HG03060 (cell line): ENCODE results near the gene NAA38.
A peak's percentile ranks its signal among the peaks of the same experiment; 100 is the strongest.

Source experiments
- ATAC-seq: cut with Tn5 transposase; IDR thresholded peaks from one replicate; pipeline ENCODE4 v1.9.1; 2021; ENCODE audit warnings: low read depth, moderate number of reproducible peaks; ENCODE audit not compliant: unreplicated experiment

Gene NAA38, protein sequence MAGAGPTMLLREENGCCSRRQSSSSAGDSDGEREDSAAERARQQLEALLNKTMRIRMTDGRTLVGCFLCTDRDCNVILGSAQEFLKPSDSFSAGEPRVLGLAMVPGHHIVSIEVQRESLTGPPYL

DNA sequence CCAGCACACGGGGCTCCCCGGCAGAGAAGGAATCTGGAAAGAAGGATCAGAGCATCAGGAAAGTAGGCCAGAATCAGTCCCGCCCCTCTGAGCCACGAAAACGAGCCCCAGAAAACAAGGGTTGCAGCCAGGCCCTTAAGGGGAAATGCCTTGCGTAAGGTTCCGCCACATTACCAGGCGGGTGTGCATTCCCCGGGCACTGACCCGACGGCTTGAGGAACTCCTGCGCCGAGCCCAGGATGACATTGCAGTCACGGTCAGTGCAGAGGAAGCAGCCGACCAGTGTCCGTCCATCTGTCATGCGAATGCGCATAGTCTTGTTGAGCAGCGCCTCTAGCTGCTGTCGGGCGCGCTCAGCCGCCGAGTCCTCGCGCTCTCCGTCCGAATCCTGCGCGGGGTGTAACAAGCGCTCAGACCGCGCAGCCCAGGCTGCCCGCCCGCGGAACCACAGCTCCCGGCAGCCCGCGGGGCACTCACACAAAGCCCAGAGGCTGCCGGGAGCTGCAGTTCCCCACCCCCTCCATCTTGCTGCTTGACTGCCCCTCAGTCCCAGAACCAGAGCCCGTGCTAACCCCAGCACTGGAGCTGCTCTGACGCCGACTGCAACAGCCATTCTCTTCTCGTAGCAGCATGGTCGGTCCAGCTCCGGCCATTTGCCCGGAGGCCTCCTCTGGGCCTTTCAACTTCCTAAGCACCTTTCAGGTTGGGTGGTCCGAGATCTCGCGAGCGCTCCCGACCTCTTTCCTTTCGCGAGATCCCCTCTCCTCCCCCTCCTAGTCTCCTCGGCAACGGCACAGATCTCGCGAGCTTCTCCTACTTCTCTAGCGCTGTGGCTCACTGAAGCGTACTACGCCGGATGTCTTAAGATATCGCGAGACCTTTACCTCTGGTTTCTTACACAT is at the start of gene NAA38:
TSS of gene NAA38 (minus strand) at position 749 of the 902 bp plus-strand sequence. CDS start at position 653, 96 bp downstream.
- ATAC-seq = peak; percentile 67

- no peak for ATAC-seq
These were observed 46.1 kb upstream of the NAA38 start for GRCh38 chr17:7903154-7904103.

DNA sequence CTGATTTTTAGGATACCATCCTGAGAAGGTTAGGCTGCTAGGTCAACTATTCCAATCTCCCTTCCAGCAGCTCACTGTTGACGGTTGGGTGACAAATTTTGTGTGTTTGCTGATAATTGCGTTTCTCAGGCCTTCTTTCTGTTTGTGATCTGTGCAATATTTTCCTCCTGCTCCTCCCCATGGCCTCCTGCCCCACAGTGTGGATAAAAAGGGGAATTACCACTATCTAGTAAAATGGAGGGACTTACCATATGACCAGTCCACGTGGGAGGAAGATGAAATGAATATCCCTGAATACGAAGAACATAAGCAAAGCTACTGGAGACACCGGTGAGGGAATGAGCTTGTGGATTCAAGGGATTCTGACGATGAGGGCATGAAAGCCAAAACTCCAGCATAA is 40.4 kb upstream of the NAA38 start:
- no peak for ATAC-seq

- ATAC-seq = no peak
These were observed 39.7 kb upstream of the NAA38 start for GRCh38 chr17:7897090-7897489.

DNA sequence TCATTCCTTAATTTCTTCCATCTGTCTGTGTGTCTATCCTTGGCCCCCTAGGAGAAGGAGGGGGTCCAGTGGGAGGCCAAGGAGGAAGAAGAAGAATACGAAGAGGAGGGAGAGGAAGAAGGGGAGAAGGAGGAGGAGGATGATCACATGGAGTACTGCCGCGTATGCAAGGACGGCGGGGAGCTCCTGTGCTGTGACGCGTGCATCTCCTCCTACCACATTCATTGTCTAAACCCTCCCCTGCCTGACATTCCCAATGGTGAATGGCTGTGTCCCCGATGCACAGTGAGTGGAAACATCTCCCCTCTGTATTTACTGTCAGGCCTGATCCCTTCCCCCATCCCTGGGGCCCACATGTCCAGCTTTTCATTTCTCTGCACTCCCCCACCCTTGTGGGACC is 37.5 kb upstream of the NAA38 start:
- no peak for ATAC-seq

GRCh38 chr17:7894226-7894625 is 36.9 kb upstream of the NAA38 start:
- no peak for ATAC-seq

GRCh38 chr17:7893187-7893880 is 36.0 kb upstream of the NAA38 start:
- no peak for ATAC-seq

DNA sequence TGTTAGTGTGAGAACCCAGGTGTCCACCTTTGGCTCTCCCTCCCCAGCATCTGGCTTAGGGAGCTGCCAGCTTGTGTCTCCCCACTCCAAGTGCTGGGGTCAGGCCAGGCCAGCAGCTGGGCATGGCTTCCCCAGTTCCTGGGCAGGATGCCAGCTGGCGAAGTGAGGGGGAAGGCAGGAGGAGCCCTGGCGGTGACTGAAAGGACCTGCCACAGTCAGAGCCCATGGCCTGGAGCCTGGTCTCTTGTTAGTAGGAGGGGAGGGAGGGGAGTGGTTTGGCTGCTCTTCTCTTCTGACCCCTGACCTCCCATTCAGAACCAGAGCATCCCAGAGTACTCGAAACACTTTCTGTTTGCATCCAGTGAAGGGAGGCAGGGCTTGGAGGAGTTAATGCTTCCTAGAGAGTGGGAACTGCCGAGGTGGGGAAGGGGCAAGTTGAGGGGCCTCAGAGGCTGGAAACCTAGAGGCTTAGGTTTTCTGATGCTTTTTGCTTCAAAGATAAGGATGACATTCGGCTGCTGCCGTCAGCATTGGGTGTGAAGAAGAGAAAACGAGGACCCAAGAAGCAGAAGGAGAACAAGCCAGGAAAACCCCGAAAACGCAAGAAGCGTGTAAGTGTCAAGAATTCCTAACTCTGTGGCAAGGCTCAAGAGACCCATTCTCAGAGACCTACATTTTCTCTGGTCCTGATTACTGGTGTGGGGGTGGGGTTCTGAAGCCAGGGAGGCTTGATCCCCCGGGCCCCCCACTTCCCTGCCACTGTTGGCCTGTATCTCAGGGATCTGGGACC is 32.0 kb upstream of the NAA38 start:
- no peak for ATAC-seq

GRCh38 chr17:7888184-7888920 is 31.0 kb upstream of the NAA38 start, which contains the start of gene CHD3:
CHD3 (plus strand) TSS chr17:7888789; CDS start chr17:7889001, 212 bp downstream.
- no peak for ATAC-seq

DNA sequence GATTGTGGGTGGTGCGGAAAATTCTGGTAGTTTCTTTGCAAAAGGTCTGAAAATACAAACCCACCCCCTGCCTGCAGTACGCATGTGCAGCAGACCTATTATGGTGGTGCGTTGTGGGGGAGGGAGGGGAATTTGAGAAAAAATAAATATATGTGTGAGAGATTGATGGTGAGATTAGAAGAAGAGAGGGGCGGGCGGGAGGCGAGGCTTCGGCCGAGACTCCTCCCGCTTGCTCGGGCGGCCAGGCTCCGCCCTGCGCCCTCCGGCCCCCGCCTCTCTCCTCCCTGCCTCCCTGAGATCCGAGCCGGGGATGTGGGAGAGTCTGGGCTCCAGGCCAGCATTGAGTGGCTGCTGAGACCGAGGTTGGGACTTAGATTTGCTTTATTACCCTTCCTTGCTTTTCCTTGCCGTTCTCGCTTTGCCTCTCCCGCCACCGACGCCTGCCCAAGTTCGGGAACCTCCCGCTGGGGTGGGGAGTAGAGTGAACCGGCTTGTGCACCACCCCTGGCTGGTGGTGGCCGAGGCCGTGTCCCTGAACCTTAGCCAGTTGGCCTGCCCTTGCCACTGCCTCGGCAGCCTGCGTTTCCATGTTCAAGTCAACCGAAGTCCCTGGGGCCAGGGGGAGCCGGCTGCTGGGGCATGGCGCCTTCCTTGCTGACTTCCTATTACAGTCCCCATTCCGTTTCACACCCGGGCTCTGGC is 30.3 kb upstream of the NAA38 start:
- ATAC-seq = no peak

GRCh38 chr17:7887038-7887481 is 29.7 kb upstream of the NAA38 start:
- no peak for ATAC-seq

DNA sequence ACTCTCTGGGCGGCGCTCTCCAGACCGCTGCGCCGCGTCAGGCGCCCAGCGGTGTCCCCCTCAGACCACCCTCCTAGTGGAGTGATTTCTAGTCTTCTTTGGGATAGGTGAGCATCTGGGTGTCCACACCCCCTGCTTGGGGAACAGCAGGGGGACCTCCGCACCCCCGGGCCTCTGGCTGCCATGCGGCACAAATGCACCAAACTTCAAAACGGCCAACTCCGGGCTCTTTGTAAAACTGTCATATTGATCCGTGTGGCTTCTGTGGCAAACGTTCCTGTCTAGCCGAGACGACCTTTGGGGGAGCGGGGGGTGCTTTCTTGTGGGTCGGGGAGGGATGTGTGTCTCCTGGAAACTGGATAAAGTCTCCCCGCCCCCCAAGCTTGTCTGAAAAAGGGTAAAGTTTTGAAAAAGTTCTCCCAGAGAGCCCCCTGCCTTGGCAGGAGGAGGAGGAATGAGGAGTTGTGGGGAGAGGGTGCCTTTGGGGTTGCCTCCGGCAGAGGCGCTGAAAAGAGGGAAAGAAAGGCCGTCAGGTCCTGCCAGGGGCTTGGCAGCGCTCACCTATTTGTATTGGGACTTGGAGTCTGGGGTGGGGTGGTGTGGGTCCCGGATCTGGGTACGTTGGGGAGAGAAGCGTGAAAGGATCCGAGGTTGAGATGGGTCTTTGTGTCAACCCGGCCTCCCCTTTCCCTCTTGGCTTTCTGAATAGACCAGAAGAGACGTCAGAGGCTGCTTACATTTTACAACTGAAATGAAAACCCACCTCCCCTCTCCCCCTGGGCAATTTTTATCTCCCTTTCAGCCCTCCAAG is 29.1 kb upstream of the NAA38 start:
- no peak for ATAC-seq

- ATAC-seq = no peak
These were observed 28.2 kb upstream of the NAA38 start for GRCh38 chr17:7885367-7886226.

DNA sequence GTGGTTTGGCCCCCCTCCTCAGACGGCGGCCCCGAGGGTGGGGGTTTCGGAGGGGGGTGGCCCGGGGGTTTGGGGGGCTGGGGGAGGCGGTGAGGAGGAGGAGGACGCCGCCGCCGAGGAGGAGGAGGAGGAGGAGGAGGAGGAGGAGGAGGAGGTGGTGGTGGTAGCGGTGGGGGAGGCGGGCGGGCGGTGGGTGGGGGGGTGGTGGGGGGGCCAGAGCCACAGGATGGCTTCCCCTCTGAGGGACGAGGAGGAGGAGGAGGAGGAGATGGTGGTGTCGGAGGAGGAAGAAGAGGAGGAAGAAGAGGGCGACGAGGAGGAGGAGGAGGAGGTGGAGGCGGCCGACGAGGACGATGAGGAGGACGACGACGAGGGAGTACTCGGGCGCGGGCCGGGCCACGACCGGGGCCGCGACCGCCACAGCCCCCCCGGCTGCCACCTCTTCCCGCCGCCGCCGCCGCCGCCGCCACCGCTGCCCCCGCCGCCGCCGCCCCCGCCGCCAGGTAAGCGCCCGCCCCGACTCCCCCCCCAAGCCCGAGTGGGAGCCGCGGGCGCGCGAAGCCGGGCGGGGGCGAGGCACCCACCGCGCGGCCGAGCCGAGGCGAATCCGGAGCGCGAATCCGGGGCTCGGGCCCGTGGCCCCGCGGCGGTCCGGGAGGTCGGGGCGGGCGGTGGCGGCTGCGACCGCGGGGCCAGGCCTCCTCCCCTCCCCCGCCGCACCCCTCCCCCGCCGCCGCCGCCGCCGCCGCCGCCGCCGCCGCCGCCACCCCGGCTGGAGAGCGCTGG is 27.4 kb upstream of the NAA38 start:
- ATAC-seq = no peak

- no peak for ATAC-seq
These were observed 26.5 kb upstream of the NAA38 start for GRCh38 chr17:7883781-7884386.
